Left ventricle myocardium superior (tissue), 1 donor: ENCODE data around the gene PQBP1. TPM values are rescaled to one million over a fixed set of nuclear protein-coding genes. Genes with fewer than 3 reads are reported as not detected.

Experiments used
- ATAC-seq: fragments of 200-7000 bp; cut with Tn5 transposase; one replicate; pipeline ENCODE4 v1.9.1; 2020; ENCODE audit warnings: mild to moderate bottlenecking, moderate library complexity
- DNase-seq: peaks from one replicate; pipeline ENCODE4 v3.0.0-alpha.2; 2020
- intact Hi-C: fragments of 100-400 bp; cut with micrococcal nuclease; formaldehyde crosslinking; loops from one replicate; pipeline ENCODE4 v1.11.0; 2022
- total RNA-seq: library from RNA; stranded (reverse); fragmentation: NEBNext Ultra II Directional; extraction: Animal tissue kit (Norgen Biotek cat#: 25700); gene quantifications from one replicate; pipeline ENCODE4 v1.2.1, GENCODE V29; 2021
- donor health status: DM: no; HTN: yes; CAD: no; lungs with severe emphysema.

The PQBP1 gene
- total RNA-seq, 1 donor from 2014 or later: 64.5 TPM

DNA sequence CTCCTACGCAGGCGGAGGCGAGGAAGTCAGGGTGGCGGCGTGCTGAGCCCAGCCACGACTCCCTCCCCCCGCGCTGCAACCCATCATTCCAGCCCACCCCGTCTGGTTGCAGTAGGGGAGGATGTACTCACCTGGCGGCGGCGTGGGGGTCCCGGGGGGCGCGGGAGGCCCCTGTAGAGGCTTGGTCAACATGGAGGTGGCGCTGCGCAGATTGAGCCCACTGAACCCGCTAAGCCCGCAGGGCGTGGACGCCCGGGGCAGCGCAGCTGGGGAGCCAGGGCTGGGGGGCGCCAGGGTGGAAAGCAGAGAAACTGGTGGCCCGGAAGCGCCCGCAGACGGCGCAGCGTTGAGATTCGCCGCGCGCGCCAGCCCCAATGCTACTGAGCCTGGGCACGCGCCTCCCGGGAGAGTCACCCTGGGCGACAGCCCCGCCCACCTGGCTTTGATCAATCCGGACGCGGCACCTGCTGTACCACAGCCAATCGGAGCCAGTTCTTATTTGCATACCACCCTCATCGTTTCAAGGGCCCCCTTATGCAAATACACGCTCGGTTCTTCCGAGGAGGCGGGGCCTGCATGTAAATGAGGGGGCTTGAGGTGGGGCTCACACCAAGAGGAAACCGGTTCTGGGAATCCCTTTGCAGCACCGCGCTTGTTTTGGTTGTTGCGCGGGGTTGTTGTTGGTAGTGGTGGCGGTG, 21.1 kb downstream of the PQBP1 start, which contains the start of gene PIM2:
PIM2 (minus strand) TSS at position 382 of the 698 bp plus-strand sequence; CDS start at position 192, 190 bp downstream.
- intact Hi-C loops: no loop called here
- ATAC-seq: peak; percentile 91
- peak; percentile 92 for DNase-seq

DNA sequence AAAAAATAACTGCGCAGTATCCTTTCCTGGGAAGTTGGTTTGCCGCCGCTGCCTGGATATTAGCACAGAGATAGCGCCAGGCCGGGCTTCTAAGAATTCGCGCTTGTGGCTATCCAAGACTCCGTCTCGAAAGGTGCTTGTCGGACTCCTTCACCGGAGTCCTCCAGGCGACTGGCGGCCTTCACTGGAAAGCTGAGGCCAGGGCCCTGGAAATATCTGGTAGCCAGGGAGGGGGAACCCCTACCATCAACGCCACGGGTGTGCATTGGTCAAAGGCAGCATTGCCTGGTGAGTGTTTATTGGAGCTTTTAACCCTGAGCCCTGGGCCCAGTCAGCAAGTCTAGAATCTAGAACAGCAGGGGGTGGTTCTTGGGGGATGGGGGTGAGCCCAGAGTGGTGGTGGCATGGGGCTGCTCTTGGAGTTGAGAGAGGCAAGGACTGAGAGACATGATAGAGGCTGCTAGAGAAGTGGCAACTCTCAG, 21.7 kb downstream of the PQBP1 start:
- intact Hi-C loops: no loop called here
- peak; percentile 8 for ATAC-seq
- no peak for DNase-seq

DNA sequence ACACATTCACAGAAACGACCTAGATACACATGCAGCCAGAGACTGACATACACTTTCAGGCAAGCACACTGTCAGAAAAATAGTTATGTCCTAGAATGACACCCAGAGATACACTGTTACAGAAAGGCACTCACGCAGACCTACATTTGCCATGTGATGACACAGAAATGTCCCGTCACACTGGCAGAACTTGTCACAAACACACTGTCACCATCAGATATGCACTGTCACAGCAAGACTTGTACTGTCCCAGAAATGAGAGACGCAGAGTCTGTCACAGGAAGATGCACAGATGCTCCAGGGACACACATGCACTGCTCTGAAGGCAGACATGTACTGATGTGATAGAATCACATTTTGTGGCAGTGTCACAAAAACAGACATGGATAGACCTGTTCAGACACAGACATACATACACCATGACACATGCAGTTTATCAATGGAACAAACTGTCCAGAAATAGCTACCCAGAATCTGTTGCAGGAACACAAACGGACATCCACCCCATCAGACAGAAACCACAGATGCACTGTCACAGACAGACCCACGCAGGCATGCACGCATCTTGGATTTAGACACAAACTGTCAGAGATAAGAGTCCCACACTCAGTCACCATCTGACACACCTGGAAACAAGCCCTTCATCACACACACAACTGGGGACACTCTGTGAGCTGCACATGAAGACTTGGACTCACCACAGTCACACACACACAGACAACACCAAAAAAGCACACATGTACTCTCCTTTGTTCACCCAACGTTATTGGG, 22.4 kb downstream of the PQBP1 start:
- ATAC-seq (no peak), DNase-seq (no peak)
- intact Hi-C loops: no loop called here

DNA sequence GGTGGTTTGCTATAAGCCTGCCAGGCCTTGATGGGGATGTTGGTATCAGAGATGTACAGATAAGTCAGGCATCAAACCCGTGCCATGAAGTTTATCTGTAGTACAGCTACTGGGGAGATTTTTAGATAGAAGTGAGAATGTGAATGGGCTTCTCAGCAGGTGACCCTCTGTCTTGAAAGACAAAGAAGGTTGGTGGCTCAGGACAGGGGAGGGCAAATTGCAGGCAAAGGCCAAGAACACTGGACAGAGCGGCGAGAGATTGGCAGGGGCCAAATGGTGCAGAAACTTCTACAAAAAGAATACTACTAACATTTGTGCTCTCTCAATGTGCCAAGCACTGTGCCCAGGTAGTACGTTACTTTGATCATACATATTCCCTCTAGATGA, 23.0 kb downstream of the PQBP1 start:
- DNase-seq (no peak), ATAC-seq (no peak)
- intact Hi-C loops: no loop called here

DNA sequence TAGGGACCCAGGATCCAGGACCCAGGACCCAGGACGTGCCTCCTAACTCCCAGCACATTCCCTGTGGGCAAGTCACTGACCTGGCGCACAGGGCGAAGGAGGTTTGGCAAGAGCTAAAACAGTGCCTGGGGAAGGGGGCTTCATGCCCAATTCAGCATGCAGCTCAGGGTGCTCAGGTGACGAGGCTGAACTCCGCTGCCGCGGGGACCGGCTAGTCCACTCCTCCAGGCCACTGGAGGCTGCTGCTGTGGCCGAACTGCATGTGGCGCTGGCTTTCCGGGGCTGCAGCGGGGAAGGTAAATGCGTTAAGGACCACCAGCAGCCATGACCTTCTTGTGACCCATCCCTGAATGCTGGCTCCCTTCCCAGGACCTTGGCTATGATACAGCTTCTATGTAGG, 26.0 kb downstream of the PQBP1 start:
- ATAC-seq (no peak), DNase-seq (no peak)
- intact Hi-C loops: no loop called here

DNA sequence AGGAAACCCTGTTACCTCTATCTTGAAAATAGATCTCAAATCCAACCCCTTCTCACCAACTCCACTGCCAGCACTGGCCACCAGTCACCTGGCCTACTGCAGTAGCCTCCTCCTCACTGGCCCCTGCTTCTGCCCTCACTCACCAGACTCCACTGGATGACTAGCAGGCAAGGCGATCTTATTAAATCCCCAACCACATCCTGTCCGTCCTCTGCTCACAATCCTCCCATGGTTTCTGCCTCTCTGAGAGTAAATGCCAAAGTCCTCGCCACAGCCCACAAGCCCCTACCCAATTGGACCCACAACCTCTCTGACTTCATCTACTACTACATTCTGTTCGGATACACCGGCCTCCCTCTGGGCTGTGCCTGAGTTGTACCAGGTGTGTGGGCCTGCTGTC, 26.5 kb downstream of the PQBP1 start:
- intact Hi-C loops: no loop called here
- ATAC-seq (no peak), DNase-seq (no peak)

DNA sequence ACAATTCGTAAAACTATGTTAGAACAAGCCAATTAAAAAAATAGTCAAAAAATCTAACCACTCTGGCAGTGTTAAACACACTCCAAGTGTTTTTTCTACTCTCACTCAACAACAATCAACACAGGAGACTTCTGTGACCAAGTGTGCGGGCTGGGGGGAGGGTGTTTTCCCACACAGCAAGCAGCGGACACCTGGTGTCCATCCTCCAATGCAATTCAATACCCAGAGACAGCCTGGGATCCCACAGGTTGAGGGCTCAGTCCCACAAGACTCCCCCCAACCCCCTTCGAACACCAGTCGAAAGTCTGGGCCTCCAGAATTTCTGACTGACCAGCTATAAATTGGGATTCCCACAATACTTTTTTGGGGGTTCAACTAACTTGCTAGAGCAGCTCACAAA, 29.4 kb downstream of the PQBP1 start:
- intact Hi-C loops: no loop called here
- ATAC-seq (no peak), DNase-seq (no peak)

DNA sequence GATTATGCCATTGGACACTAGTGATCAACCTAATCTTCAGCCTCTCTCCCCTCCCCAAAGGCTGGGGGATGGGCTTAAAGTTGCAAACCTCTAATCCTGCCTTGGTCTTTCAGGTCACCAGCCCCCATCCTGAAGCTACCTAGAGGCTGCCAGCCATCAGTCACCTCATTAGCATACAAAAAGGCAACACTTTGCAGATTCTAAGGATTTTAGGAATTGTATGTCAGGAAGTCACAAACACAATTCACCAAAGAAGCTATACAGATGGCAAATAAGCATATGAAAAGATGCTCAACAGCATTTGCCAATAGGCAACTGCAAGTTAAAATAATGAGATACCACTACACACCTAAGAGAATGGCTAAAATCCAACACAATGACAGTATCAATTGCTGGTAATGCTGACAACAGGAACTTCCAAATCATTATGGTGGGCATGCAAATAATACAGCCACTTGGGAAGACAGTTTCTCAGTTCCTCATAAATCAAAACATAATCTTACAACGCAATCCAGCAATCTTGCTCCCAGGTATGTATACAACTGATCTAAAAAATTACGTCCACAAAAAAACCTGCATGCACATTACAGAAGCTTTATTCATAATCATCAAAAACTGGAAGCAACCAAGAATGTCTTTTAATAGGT, 30.1 kb downstream of the PQBP1 start:
- ATAC-seq (no peak), DNase-seq (no peak)
- intact Hi-C loops: no loop called here

DNA sequence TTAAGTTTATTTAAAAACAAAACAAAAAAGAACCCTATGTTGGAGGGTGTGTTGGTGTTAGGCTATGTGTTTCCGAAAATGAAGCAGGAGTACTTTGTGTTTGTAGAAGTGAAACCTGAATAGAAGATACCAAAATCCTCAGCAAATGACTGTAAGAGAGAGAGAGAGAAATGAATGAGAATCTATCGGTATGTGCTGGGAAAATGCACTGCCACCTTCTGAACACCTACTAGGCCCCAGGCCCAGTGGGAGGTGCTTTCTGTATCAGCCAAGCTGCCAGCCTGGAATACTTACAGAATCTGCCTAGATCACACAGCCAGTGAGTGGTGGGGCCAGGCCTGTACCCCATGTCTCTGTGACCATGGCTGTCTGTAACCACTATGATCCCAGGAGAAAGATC, 36.0 kb downstream of the PQBP1 start:
- no peak for ATAC-seq
- intact Hi-C loops: no loop called here
- DNase-seq: no peak

DNA sequence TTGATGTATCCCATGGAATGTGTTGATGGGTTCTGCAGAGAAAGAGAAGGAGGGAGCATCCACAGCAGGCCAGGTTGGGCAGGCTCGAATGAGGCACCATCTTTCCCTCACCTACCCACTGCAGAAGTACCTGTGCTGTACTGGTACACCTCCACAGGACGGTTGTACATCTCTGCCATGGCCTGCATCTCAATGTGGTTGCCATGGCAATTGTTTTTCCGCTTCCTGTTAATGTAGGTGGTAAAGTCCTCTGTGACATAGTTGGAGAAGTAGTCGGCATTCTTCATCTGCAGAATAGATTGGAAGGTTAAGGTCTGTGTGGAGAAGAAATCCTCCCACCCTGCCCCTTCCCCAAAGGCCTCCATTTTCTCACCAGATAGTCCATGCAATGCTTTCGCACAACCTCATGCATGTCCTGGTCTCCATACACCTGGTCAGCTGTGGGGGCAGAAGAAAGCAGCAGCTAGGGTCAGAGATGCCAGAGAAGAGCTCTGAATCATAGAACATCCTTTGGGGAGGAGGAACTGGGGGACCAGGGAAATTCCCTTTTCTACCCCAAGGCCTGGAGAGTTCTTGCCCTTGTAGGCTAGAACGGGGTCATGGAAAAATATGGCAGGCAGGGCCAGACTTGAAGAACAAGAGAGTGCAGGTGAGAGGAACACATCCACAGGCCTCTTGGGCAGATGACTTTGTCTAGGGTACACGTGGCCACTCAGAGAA, 37.0 kb downstream of the PQBP1 start:
- DNase-seq (no peak), ATAC-seq (no peak)
- intact Hi-C loops: no loop called here

DNA sequence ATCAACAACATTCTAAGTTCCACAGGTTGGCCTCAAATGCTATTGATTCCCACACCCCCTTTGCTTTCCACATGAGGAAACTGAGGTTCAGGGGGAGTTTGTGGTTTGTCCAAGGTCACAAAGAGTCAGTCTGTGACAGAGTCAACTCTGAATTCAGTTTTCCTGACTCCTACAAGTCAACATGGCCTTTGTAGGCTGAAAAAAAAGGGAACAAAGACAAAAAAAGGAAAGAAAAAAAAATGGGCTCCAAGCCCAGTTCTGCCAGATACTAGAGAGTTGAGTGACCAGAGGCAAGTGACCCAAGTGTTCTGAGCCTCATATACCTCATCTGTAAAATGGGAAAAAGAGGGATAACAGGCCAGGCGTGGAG, 37.6 kb downstream of the PQBP1 start:
- intact Hi-C loops: no loop called here
- DNase-seq (no peak), ATAC-seq (no peak)

DNA sequence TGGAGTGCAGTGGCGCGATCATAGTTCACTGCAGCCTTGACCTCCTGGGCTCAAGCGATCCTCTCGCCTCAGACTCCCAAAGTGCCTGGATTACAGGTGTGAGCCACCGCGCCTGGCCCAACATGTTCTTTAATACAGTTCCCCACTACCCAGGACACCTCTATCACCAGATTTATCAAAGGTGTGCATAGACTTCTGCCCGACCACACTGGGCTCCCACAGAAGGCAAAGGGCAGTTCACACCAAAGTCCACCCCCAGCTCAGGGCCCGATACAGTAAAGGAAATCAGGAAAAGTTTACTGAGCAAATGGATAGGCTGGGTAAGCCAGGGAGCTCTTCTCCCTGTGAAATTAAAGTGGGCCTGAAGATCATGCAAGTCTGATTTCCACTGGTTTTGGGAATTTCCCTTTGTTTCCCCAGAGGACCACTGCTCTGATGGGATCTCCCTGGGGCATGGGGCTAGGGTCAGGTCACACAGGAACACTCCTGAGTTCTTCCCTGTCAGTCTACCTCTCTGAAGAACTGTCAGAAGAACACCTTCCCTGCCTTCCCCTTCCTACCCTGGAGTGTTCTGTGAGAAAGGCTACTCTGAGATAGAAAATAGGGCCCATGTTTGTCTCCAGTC, 38.8 kb downstream of the PQBP1 start:
- DNase-seq (no peak), ATAC-seq (no peak)
- intact Hi-C loops: no loop called here

DNA sequence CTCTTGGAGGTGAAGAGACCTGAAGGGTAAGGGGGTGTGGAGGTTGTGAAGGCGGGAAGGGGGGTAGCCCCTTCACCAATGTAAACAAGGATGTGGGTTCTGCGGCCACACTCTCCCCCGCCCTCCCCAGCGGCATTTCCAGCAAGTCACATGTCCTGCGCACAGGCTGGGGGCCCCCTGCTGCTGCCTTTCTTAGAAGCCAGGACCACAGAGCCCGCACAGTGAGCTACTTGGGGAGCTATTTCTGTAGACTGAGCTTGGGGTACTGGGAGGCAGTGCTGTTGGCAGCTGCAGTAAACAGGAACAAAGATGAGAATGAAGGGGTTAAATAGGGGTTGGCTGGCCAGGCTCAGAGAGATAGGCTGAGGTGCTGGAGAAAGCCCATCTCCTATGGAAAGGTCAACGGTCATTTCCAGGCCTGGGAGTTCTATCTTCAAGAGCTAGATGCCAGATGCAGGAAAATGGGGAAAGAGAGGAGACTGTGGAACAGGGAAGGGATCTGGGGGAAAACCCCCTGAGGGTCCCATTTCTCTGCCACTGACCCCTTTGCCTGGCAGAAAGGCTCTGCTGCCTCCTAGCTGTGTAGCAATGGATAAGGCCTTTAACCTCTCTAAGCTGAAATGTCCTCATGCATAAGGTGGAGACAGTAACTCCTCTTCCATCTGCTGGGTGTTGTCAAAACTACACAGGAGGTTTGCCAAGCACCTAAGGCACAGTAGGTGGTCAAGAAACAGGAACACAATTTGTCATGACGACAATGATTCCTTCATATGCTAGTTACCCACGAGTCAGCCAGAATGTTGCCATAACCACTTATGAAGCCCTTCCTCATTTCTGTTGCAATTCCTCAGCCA, 39.6 kb downstream of the PQBP1 start:
- intact Hi-C loops: no loop called here
- DNase-seq (peak; percentile 52), ATAC-seq (peak; percentile 62)

DNA sequence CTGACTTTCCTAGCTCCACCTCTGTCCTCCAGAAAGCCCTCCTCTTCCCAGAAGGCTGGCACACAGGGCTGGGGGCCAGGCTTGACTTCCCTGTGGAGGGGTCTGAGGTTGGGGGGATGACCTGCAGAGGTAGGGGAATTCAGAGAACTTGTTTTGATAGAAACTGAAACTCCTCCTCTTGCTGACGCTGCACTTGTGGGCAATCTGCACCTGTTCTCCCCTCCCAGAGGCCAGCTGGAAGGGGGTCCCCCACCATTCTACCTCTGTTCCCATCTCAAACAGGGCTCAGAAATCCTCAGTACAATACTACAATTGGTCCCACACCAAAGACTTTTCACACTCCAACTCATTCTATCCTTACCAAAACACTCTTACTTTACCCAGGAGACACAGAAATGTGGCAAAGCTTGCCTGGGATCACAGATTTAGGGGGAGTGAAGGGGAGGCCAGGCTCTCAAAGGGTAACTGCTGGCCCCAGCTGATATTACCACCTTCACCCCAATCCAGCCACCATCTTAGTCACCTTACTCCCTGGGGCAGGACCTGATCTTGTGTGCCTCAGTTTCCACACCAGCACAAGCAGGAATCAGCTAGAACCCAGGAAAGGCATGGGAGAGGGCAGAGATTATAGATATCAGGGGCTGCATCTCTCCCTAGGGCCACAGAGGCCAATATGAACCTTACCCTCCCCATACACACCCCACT, 41.1 kb downstream of the PQBP1 start:
- intact Hi-C loops: no loop called here
- DNase-seq: no peak

DNA sequence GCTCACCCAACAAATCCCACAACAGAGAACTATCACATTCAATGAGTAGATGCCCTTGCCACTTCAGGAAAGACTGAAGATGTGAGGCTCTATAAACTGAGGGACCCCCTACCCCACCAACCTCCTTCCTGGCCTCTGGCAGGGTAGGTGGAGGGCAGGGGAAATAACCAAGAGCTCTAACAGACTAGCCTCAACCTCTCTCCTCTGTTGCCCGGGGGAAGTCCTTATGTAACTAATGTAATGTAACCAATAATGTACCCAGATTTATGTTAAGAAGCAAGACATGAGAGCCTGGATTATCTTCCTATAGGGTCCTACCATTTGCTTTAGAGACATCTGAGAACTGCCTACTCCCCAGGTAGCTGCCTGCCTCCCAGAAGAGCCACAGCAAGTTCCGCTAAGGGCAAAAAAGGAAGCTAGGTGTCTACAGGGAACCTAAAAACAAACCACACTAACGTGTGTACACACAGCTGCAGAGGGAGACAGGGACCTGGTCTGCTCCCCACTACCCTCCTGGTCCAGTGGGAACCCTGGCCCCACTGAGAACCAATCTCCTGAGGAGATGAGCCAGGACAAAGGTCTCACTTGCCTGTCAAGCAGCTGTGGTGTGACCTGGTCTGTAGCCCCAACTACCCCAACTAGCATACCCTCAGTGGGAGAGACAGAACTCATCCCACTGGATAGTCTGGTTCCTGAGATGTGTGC, 41.9 kb downstream of the PQBP1 start:
- no peak for DNase-seq
- intact Hi-C loops: no loop called here
- ATAC-seq: no peak

More for the DNA sequence above, 41.1 kb downstream of the PQBP1 start:
- no peak for ATAC-seq

DNA sequence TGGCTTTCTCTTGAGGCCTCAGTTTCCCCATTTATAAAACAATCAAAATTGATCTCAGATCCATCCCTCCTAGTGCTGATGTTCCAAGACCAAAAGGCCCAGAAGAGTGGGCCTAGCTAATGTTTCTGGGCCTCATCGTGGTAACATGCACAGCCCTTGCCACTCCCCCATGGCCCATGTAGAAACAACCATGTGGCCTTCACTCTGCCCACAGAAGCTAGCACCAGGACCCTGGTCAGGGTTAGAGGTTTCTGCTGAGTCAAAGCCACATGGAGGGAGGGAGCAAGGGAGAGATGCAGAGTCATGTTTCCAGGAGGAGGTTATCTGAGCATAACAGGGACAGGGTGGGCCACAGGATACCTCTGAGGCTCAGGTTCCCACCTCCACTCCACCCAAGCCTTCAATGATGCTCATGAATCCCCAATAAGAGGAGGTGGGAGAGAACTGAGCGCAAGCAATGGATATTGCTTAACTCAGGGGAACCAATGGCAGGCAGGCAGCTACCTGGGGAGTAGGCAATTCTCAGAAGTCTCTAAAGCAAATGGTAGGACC, 42.8 kb downstream of the PQBP1 start:
- ATAC-seq (no peak), DNase-seq (no peak)
- intact Hi-C loops: no loop called here

DNA sequence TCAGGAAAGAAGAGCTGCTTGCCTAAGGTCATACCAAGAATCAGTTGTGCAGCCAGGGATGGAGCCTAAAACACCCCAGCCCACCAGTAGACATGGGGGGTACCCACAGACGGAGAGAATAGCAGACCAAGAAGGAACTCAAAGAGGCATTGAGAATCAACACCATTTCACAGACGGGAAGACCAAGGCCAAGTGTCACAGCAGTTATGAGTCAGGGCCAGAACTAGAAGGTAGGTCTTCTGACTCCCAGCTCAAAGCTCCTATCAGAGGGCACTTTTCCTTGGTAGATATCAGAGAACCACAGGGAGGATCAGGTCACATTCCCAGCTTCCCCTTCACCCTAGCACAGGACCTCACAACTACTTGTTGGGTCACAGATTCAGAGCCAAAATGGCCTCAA, 45.2 kb downstream of the PQBP1 start:
- intact Hi-C loops: no loop called here
- no peak for ATAC-seq

More for the DNA sequence above, 45.2 kb downstream of the PQBP1 start:
- DNase-seq: no peak
